Testis (tissue), 2 donors: ENCODE measurements around the gene PNN.

ENCODE experiments used
- CTCF ChIP-seq, 3 experiments: fragments of 450-650 bp in 2 of 3; fragments of 200-600 bp in 1 of 3; sonication (generic) in 1 of 3; IDR thresholded peaks; one replicate each; pipeline ENCODE4 v1.5.1; 2016 to 2019; ENCODE audit warnings: antibody characterized with exemption in 3 of 3, mild to moderate bottlenecking in 2 of 3, moderate library complexity in 1 of 3
- POLR2A ChIP-seq: fragments of 450-650 bp; IDR thresholded peaks from one replicate; pipeline ENCODE4 v1.6.1; 2017; ENCODE audit warnings: antibody characterized with exemption, mild to moderate bottlenecking, moderate library complexity

DNA sequence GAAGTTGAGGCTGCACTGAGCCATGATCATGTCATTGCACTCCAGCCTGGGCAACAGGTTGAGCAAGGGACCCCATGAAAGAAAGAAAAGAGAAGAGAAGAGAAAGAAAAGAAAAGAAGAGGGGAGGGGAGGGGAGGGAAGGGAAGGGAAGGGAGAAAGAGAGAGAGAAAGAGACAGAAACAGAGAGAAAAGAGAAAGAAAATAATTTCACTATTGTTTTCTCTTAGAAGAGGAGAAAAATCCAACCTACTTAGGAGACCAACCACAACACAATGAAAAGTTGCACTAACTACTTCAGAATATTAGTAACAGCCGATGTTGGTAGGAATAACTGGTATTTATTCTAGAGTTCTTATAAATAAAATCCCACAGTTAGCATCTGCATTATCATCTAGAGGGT, 14.6 kb upstream of the PNN start:
- no peak for TF ChIP-seq CTCF (IDR thresholded peaks at IDR 0.05)
- no peak for TF ChIP-seq POLR2A
